HG02938 (cell line): ENCODE results near the gene CXCL1.

Experiments
- ATAC-seq: cut with Tn5 transposase; IDR thresholded peaks from one replicate; pipeline ENCODE4 v1.9.1; 2021; ENCODE audit warnings: mild to moderate bottlenecking, moderate library complexity; ENCODE audit not compliant: unreplicated experiment

CXCL1 gene

GRCh38 chr4:73916172-73916925, 47.2 kb downstream of the CXCL1 start:
- ATAC-seq, result no peak

GRCh38 chr4:73917081-73917501, 47.9 kb downstream of the CXCL1 start:
- ATAC-seq, result no peak

- no peak for ATAC-seq
These were observed 48.9 kb downstream of the CXCL1 start for GRCh38 chr4:73918058-73918457.

GRCh38 chr4:73919691-73920090, 50.5 kb downstream of the CXCL1 start:
- no peak for ATAC-seq
